Lower lobe of right lung (tissue), 2 donors: Measurements from ENCODE around the gene DPY19L3. TPM values are rescaled to one million over a fixed set of nuclear protein-coding genes. Genes with fewer than 3 reads are reported as not detected.
"Not testable (repeated sequence)": the region's sequence is repeated elsewhere in the genome, so short reads cannot be mapped to it uniquely, and the experiment has no call there.

ENCODE experiments used
- ATAC-seq, 2 donors: fragments of 200-7000 bp; cut with Tn5 transposase; one replicate each; pipeline ENCODE4 v1.9.1; 2020 to 2022; ENCODE audit warnings: mild to moderate bottlenecking in 2 of 2, moderate library complexity in 2 of 2
- DNase-seq: peaks from one replicate; pipeline ENCODE4 v3.0.0-alpha.2; 2020
- H3K27ac ChIP-seq: fragments of 200-600 bp; one replicate; pipeline ENCODE4 v1.8.0; 2022
- H3K27me3 ChIP-seq: fragments of 200-600 bp; one replicate; pipeline ENCODE4 v1.8.0; 2022; ENCODE audit warnings: low read depth
- H3K36me3 ChIP-seq: fragments of 200-600 bp; one replicate; pipeline ENCODE4 v1.8.0; 2022; ENCODE audit warnings: mild to moderate bottlenecking
- H3K4me1 ChIP-seq: fragments of 200-600 bp; one replicate; pipeline ENCODE4 v1.8.0; 2022
- H3K4me3 ChIP-seq: fragments of 200-600 bp; one replicate; pipeline ENCODE4 v1.8.0; 2022; ENCODE audit warnings: mild to moderate bottlenecking
- H3K9me3 ChIP-seq: fragments of 200-600 bp; one replicate; pipeline ENCODE4 v1.8.0; 2022
- CTCF ChIP-seq: fragments of 200-600 bp; IDR thresholded peaks from one replicate; pipeline ENCODE4 v1.8.0; 2022; ENCODE audit warnings: antibody characterized with exemption, mild to moderate bottlenecking
- intact Hi-C: fragments of 100-400 bp; cut with DNase I; formaldehyde crosslinking; loops from one replicate; pipeline ENCODE4 v1.11.0; 2022
- total RNA-seq: library from RNA; stranded (reverse); fragmentation: NEBNext Ultra II Directional; extraction: Animal tissue kit (Norgen Biotek cat#: 25700); gene quantifications from one replicate; pipeline ENCODE4 v1.2.1, GENCODE V29; 2021
- donor health status: DM: no; HTN: yes; CAD: no; lungs with severe emphysema.

Gene DPY19L3
- total RNA-seq, 1 donor from 2014 or later, result 24.9 TPM

DNA sequence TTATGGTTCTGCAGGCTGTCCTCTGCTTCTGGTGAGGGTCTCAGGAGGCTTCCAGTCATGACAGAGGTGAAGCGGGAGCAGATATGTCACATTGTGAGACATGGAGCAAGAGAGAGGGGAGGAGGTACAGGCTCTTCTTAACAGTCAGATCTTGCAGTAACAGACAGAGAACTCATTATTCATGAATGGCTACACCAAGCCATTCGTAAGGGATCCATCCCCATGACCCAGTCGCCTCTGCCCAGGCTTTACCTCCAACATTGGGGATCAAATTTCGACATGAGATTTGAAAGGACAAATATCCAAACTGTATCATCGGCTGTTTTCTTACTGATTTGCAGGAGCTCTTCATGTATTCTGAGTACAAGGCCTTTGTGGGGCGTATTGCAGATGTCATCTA lies 38.5 kb upstream of the DPY19L3 start:
- Histone ChIP-seq H3K27ac (no peak overlapping the region), H3K4me3 (no peak overlapping the region), H3K4me1 (peaks cover 20% of the 10 kb centered on the region), H3K36me3 (peaks cover 35% of the 10 kb centered on the region), H3K9me3 (no peaks in the 10 kb centered on the region), H3K27me3 (no peaks in the 10 kb centered on the region)
- ATAC-seq (no peak), DNase-seq (no peak)
- intact Hi-C loops, result no loop called here
- TF ChIP-seq CTCF, result no peak

- Histone ChIP-seq H3K9me3 (no peaks in the 10 kb centered on the region), H3K4me1 (peaks cover 11% of the 10 kb centered on the region), H3K36me3 (peaks cover 32% of the 10 kb centered on the region), H3K4me3 (no peak overlapping the region), H3K27ac (no peak overlapping the region), H3K27me3 (no peaks in the 10 kb centered on the region)
- ATAC-seq (no peak), DNase-seq (no peak)
- intact Hi-C loops, result no loop called here
- no peak for TF ChIP-seq CTCF
These were observed 37.5 kb upstream of the DPY19L3 start for GRCh38 chr19:32367948-32368536.

- ATAC-seq, result no peak
- no peak for TF ChIP-seq CTCF
These were observed 36.8 kb upstream of the DPY19L3 start for GRCh38 chr19:32368787-32369186.

GRCh38 chr19:32372726-32373517 lies 32.6 kb upstream of the DPY19L3 start:
- ATAC-seq (no peak), DNase-seq (no peak)
- Histone ChIP-seq H3K4me3 (no peak overlapping the region), H3K9me3 (no peaks in the 10 kb centered on the region), H3K36me3 (peaks cover 31% of the 10 kb centered on the region), H3K4me1 (peaks cover 15% of the 10 kb centered on the region), H3K27me3 (no peaks in the 10 kb centered on the region), H3K27ac (peak overlapping the region; percentile 19)
- intact Hi-C loops, result no loop called here
- no peak for TF ChIP-seq CTCF

More at GRCh38 chr19:32368787-32369186, 36.8 kb upstream of the DPY19L3 start:
- Histone ChIP-seq H3K4me3 (no peak overlapping the region), H3K9me3 (no peaks in the 10 kb centered on the region), H3K27me3 (no peaks in the 10 kb centered on the region), H3K4me1 (peaks cover 11% of the 10 kb centered on the region), H3K27ac (no peak overlapping the region), H3K36me3 (peaks cover 31% of the 10 kb centered on the region)
- intact Hi-C loops, result no loop called here
- DNase-seq, result no peak

- H3K4me3 ChIP-seq, result no peak overlapping the region
- peaks cover 15% of the 10 kb centered on the region for H3K4me1 ChIP-seq
- ATAC-seq, result peak; percentile 96 to 98
- no peaks in the 10 kb centered on the region for H3K27me3 ChIP-seq
- no peak for DNase-seq
- H3K36me3 ChIP-seq, result peaks cover 39% of the 10 kb centered on the region
- H3K9me3 ChIP-seq, result no peaks in the 10 kb centered on the region
- no peak for TF ChIP-seq CTCF
- H3K27ac ChIP-seq, result peak overlapping the region; percentile 19
- intact Hi-C loops, result no loop called here
These were observed 31.8 kb upstream of the DPY19L3 start for GRCh38 chr19:32373585-32374295.

- intact Hi-C loops, H3K27ac ChIP-seq, H3K27me3 ChIP-seq, ATAC-seq, H3K9me3 ChIP-seq, DNase-seq, H3K4me3 ChIP-seq: not testable (repeated sequence)
- Histone ChIP-seq H3K36me3 (peaks cover 42% of the 10 kb centered on the region), H3K4me1 (peaks cover 15% of the 10 kb centered on the region)
These were observed 31.2 kb upstream of the DPY19L3 start for GRCh38 chr19:32374362-32374761.

GRCh38 chr19:32377088-32377487 lies 28.5 kb upstream of the DPY19L3 start:
- DNase-seq, H3K27ac ChIP-seq, intact Hi-C loops, H3K27me3 ChIP-seq, H3K9me3 ChIP-seq, H3K4me3 ChIP-seq, ATAC-seq: not testable (repeated sequence)
- Histone ChIP-seq H3K36me3 (peaks cover 52% of the 10 kb centered on the region), H3K4me1 (peaks cover 15% of the 10 kb centered on the region)
